Uterus (tissue), 2 donors: ENCODE results near the gene SP140.

Experiments
- CTCF ChIP-seq, 4 experiments: fragments of 200-600 bp in 2 of 4; fragments of 450-650 bp in 2 of 4; sonication (generic) in 2 of 4; IDR thresholded peaks; one replicate each; pipeline ENCODE4 v1.5.1; 2016 to 2019; ENCODE audit warnings: antibody characterized with exemption in 4 of 4, mild to moderate bottlenecking in 2 of 4, moderate library complexity in 1 of 4
- POLR2A ChIP-seq, 2 donors: fragments of 450-650 bp; IDR thresholded peaks; one replicate each; pipeline ENCODE4 v1.6.1; 2016; ENCODE audit warnings: antibody characterized with exemption in 2 of 2, mild to moderate bottlenecking in 1 of 2, moderate library complexity in 1 of 2

GRCh38 chr2:230305416-230306275 is 80.1 kb downstream of the SP140 start:
- TF ChIP-seq CTCF (IDR thresholded peaks at IDR 0.05): no peak
- no peak for TF ChIP-seq POLR2A (IDR thresholded peaks at IDR 0.05)
